ENCODE measurements around the gene SPATA24.
A peak's percentile ranks its signal among the peaks of the same experiment; 100 is the strongest.
"Not testable (repeated sequence)": the region's sequence is repeated elsewhere in the genome, so short reads cannot be mapped to it uniquely, and the experiment has no call there.

The SPATA24 gene

GRCh38 chr5:139383275-139383992, 20.5 kb downstream of the SPATA24 start, which contains the start of gene SLC23A1:
SLC23A1 (minus strand) TSS chr5:139383297; CDS start chr5:139383253, 44 bp downstream.
- DNase-seq (ENCODE audit: low read depth in 2 of 2), result no peak

GRCh38 chr5:139382807-139383206, 21.1 kb downstream of the SPATA24 start:
- DNase-seq (ENCODE audit: low read depth in 2 of 2), result no peak

- no peak for DNase-seq (ENCODE audit: low read depth in 2 of 2)
Observed at GRCh38 chr5:139381837-139382761, 21.8 kb downstream of the SPATA24 start.

- DNase-seq (ENCODE audit: low read depth in 2 of 2), result no peak
Observed at GRCh38 chr5:139379626-139380449, 24.1 kb downstream of the SPATA24 start.

GRCh38 chr5:139378941-139379361, 24.9 kb downstream of the SPATA24 start:
- no peak for DNase-seq (ENCODE audit: low read depth in 2 of 2)

GRCh38 chr5:139378101-139378825, 25.6 kb downstream of the SPATA24 start:
- DNase-seq (ENCODE audit: low read depth in 2 of 2), result no peak

GRCh38 chr5:139377226-139377625, 26.7 kb downstream of the SPATA24 start:
- no peak for DNase-seq (ENCODE audit: low read depth in 2 of 2)

- no peak for DNase-seq (ENCODE audit: low read depth in 2 of 2)
Observed at GRCh38 chr5:139376364-139376763, 27.5 kb downstream of the SPATA24 start.

- DNase-seq (ENCODE audit: low read depth in 2 of 2), result no peak
Observed at GRCh38 chr5:139374909-139375308, 29.0 kb downstream of the SPATA24 start.

- DNase-seq (ENCODE audit: low read depth in 2 of 2), result no peak
Observed at GRCh38 chr5:139371482-139372435, 32.1 kb downstream of the SPATA24 start.

- peak in 1 of 2 experiments; percentile 37 for DNase-seq (ENCODE audit: low read depth in 2 of 2)
Observed at GRCh38 chr5:139369181-139369580, 34.7 kb downstream of the SPATA24 start.

- no peak for DNase-seq (ENCODE audit: low read depth in 2 of 2)
Observed at GRCh38 chr5:139368613-139369012, 35.3 kb downstream of the SPATA24 start.

- DNase-seq (ENCODE audit: low read depth in 2 of 2), result no peak
Observed at GRCh38 chr5:139364466-139364865, 39.4 kb downstream of the SPATA24 start.

- no peak for DNase-seq (ENCODE audit: low read depth in 2 of 2)
Observed at GRCh38 chr5:139363937-139364336, 40.0 kb downstream of the SPATA24 start.

GRCh38 chr5:139361835-139362429, 42.0 kb downstream of the SPATA24 start:
- DNase-seq (ENCODE audit: low read depth in 2 of 2), result no peak

- no peak for DNase-seq (ENCODE audit: low read depth in 2 of 2)
Observed at GRCh38 chr5:139360384-139360783, 43.5 kb downstream of the SPATA24 start.

- no peak for DNase-seq (ENCODE audit: low read depth in 2 of 2)
Observed at GRCh38 chr5:139358064-139358463, 45.8 kb downstream of the SPATA24 start.

- not testable (repeated sequence) for DNase-seq (ENCODE audit: low read depth in 2 of 2)
Observed at GRCh38 chr5:139355900-139356299, 48.0 kb downstream of the SPATA24 start.

- DNase-seq (ENCODE audit: low read depth in 2 of 2), result no peak
Observed at GRCh38 chr5:139354186-139354585, 49.7 kb downstream of the SPATA24 start.
